WI38 (cell line): ENCODE results near the gene SLC7A6OS.
"Not testable (repeated sequence)": the region's sequence is repeated elsewhere in the genome, so short reads cannot be mapped to it uniquely, and the experiment has no call there.

Experiments
- H3K4me3 ChIP-seq: 2 replicates; pipeline ENCODE4 v1.5.1; 2011; ENCODE audit warnings: low read depth, mild to moderate bottlenecking, control low read depth, low read length
- TF ChIP-seq, protein P1 (sequence below): IDR thresholded peaks from 2 replicates; pipeline ENCODE4 v1.5.1; 2012; ENCODE audit warnings: low read depth, mild to moderate bottlenecking, control low read depth, low read length

SLC7A6OS gene

GRCh38 chr16:68290450-68290849 is 20.3 kb downstream of the SLC7A6OS start:
- TF ChIP-seq, protein P1, sequence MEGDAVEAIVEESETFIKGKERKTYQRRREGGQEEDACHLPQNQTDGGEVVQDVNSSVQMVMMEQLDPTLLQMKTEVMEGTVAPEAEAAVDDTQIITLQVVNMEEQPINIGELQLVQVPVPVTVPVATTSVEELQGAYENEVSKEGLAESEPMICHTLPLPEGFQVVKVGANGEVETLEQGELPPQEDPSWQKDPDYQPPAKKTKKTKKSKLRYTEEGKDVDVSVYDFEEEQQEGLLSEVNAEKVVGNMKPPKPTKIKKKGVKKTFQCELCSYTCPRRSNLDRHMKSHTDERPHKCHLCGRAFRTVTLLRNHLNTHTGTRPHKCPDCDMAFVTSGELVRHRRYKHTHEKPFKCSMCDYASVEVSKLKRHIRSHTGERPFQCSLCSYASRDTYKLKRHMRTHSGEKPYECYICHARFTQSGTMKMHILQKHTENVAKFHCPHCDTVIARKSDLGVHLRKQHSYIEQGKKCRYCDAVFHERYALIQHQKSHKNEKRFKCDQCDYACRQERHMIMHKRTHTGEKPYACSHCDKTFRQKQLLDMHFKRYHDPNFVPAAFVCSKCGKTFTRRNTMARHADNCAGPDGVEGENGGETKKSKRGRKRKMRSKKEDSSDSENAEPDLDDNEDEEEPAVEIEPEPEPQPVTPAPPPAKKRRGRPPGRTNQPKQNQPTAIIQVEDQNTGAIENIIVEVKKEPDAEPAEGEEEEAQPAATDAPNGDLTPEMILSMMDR: no peak
- H3K4me3 ChIP-seq: no peak overlapping the region

GRCh38 chr16:68289621-68290329 is 21.0 kb downstream of the SLC7A6OS start:
- TF ChIP-seq, protein P1: no peak

DNA sequence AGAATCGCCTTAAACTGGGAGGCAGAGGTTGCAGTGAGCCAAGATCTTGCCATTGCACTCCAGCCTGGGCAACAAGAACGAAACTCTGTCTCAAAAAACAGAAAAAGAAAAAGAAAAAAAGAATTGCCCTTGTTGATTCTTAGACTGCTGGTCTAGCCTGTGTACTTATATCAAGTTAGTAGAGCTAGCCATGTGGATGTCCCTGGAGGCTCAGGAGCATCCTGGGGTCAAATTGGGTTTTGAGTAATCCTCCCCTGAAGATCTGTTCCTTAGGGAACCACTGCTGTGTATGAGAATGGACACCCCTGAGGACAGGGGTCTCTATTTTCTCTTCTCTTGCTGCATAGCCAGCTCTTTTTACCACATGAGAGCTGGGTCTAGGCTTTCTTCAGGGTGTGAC is 21.5 kb downstream of the SLC7A6OS start:
- no peak overlapping the region for H3K4me3 ChIP-seq
- TF ChIP-seq, protein P1: no peak

More at GRCh38 chr16:68289621-68290329, 21.0 kb downstream of the SLC7A6OS start:
- no peak overlapping the region for H3K4me3 ChIP-seq

GRCh38 chr16:68288796-68289195 is 21.9 kb downstream of the SLC7A6OS start:
- not testable (repeated sequence) for H3K4me3 ChIP-seq

DNA sequence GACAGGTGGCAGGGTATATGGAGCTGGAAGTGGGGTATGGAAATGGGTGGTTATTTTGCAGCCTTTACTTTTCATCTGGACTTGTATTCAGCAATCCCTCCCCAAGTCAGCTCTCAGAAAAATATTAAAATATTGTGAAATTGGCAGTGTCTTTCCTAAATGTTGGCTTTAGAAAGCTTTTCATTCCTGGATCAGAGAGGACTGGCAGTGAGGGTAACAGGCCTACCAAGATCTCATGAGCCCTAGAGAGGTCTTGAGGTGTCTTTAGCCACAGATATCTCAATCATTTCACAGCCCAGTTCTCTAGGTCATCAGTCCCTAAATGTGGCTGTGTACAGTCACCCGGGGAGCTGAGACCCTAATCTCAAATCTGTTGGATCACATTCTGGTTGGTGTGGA is 22.5 kb downstream of the SLC7A6OS start:
- TF ChIP-seq, protein P1: no peak
- H3K4me3 ChIP-seq: no peak overlapping the region

GRCh38 chr16:68287276-68288251 is 23.2 kb downstream of the SLC7A6OS start:
- TF ChIP-seq, protein P1: no peak
- no peak overlapping the region for H3K4me3 ChIP-seq

DNA sequence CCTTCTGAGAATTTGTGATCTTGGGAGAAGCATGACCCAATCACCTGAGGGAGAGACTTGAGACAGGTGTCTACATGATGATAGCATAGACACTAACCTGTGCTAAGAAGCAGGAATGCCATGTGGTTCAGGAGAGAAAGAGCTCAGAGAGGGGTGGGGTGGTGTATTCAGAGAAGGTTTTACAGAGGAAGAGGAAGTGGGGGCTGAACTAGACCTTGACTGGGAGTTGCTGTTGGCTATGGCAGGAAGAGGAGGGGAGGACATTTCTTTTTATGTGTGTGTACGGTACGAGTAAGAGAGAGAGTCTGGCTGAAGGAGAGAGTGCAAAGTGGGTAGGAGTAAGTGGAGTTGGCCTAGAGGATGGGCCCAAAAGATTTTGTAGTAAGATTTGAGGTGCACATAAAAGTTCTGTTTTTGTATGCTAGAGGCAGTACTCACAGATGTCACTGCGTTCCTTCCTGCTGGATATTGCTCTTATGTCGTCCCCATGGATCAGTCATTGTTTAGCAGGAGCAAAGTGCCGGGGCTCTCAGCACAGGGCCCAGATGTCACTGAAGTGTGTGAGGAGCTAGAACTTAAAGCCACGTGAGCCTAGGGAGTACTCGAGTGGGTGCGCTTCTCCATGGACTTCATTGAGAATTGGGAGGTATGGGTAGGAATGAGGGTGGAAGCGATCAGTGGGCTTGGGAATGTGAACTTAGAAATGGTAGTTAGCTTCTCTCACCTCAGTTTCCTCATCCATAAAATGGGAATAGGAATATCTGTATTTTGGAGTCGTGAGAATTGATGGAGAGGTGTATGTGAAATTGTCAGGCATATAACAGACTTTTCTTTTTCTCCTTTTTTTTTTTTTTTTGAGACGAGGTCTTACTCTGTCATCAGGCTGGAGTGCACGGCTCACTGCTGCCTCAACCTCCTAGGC is 24.3 kb downstream of the SLC7A6OS start:
- TF ChIP-seq, protein P1: no peak
- H3K4me3 ChIP-seq: no peak overlapping the region
